ENCODE results near the gene DLG4. TPM values are rescaled to one million over a fixed set of nuclear protein-coding genes. Genes with fewer than 3 reads are reported as not detected.

DLG4 gene
- total RNA-seq, 3 donors from 2014 or later (not counting 1 experiment from before 2014, with no cell fraction given), result 6.7 to 11.2 (median 8.6) TPM

GRCh38 chr17:7219229-7219811 is 316 bp downstream of the DLG4 start:
- Histone ChIP-seq H3K36me3 (ENCODE audit: control insufficient read depth, insufficient read depth, low read length) (peaks cover 22% of the 10 kb centered on the region), H3K9me3 (ENCODE audit: control insufficient read depth, insufficient read depth, low read length) (no peaks in the 10 kb centered on the region), H3K27me3 (ENCODE audit: control insufficient read depth, insufficient read depth, low read length) (no peaks in the 10 kb centered on the region), H3K4me3 (ENCODE audit: low read length) (peak overlapping the region; percentile 77), H3K4me1 (ENCODE audit: control insufficient read depth, insufficient read depth, low read length) (peaks cover 46% of the 10 kb centered on the region), H3K27ac (ENCODE audit: low read length) (peak overlapping the region; percentile 65)
- ATAC-seq (no peak), DNase-seq (no peak)
- H3K4me1 Mint-ChIP-seq, result peaks cover 25 to 56% of the 10 kb centered on the region in 2 donors
- H3K4me3 Mint-ChIP-seq, result peak overlapping the region; percentile 98
- peak overlapping the region; percentile 94 to 98 for H3K27ac Mint-ChIP-seq
- intact Hi-C loops (cut with micrococcal nuclease), result loop anchor here (5.0 to 10.0 kb wide), 2 partner anchors 33 to 465 kb away; partner anchors contain the start of genes CTDNEP1, ELP5, TP53 and WRAP53
- no peak for TF ChIP-seq CTCF (IDR thresholded peaks at IDR 0.05)
- 18% methylated on average over 12 of the region's 12 CpGs for WGBS (ENCODE audit: insufficient coverage)
- peaks cover 0 to 7% of the 10 kb centered on the region in 2 donors for H3K27me3 Mint-ChIP-seq (ENCODE audit: low read depth in 2 of 2)
- H3K9me3 Mint-ChIP-seq, result no peaks in the 10 kb centered on the region
- no peaks in the 10 kb centered on the region for H3K36me3 Mint-ChIP-seq

- H3K27ac ChIP-seq (ENCODE audit: low read length), result peak overlapping the region; percentile 65
- DNase-seq, result no peak
These were observed 878 bp downstream of the DLG4 start for GRCh38 chr17:7218758-7219157.

GRCh38 chr17:7218166-7218565 is 1.5 kb downstream of the DLG4 start:
- no peak for TF ChIP-seq CTCF (IDR thresholded peaks at IDR 0.05)
- H3K27me3 ChIP-seq (ENCODE audit: control insufficient read depth, insufficient read depth, low read length), result no peaks in the 10 kb centered on the region
- H3K27ac ChIP-seq (ENCODE audit: low read length), result no peak overlapping the region
- 73% methylated on average over 6 of the region's 6 CpGs for WGBS (ENCODE audit: insufficient coverage)
- DNase-seq, result no peak
- peaks cover 0 to 14% of the 10 kb centered on the region in 2 donors for H3K27me3 Mint-ChIP-seq (ENCODE audit: low read depth in 2 of 2)
- H3K4me1 Mint-ChIP-seq, result peaks cover 34 to 67% of the 10 kb centered on the region in 2 donors
- H3K4me1 ChIP-seq (ENCODE audit: control insufficient read depth, insufficient read depth, low read length), result peaks cover 55% of the 10 kb centered on the region
- H3K4me3 Mint-ChIP-seq, result no peak overlapping the region
- ATAC-seq, result no peak
- H3K36me3 ChIP-seq (ENCODE audit: control insufficient read depth, insufficient read depth, low read length), result peaks cover 11% of the 10 kb centered on the region
- H3K9me3 ChIP-seq (ENCODE audit: control insufficient read depth, insufficient read depth, low read length), result no peaks in the 10 kb centered on the region
- intact Hi-C loops (cut with micrococcal nuclease), result loop anchor here (5.0 to 10.0 kb wide), 2 partner anchors 34 to 467 kb away; partner anchors contain the start of genes CTDNEP1, ELP5, TP53 and WRAP53
- H3K36me3 Mint-ChIP-seq, result no peaks in the 10 kb centered on the region
- no peaks in the 10 kb centered on the region for H3K9me3 Mint-ChIP-seq
- H3K4me3 ChIP-seq (ENCODE audit: low read length), result no peak overlapping the region
- peak overlapping the region in 1 of 2 donors; percentile 98 for H3K27ac Mint-ChIP-seq

More at GRCh38 chr17:7218758-7219157, 878 bp downstream of the DLG4 start:
- peaks cover 51% of the 10 kb centered on the region for H3K4me1 ChIP-seq (ENCODE audit: control insufficient read depth, insufficient read depth, low read length)
- no peaks in the 10 kb centered on the region for H3K27me3 ChIP-seq (ENCODE audit: control insufficient read depth, insufficient read depth, low read length)
- peaks cover 0 to 9% of the 10 kb centered on the region in 2 donors for H3K27me3 Mint-ChIP-seq (ENCODE audit: low read depth in 2 of 2)
- intact Hi-C loops (cut with micrococcal nuclease), result loop anchor here (5.0 to 10.0 kb wide), 2 partner anchors 34 to 466 kb away; partner anchors contain the start of genes CTDNEP1, ELP5, TP53 and WRAP53
- H3K36me3 ChIP-seq (ENCODE audit: control insufficient read depth, insufficient read depth, low read length), result peaks cover 17% of the 10 kb centered on the region
- H3K36me3 Mint-ChIP-seq, result no peaks in the 10 kb centered on the region
- peaks cover 30 to 61% of the 10 kb centered on the region in 2 donors for H3K4me1 Mint-ChIP-seq
- TF ChIP-seq CTCF (IDR thresholded peaks at IDR 0.05), result no peak
- no peak for ATAC-seq
- WGBS (ENCODE audit: insufficient coverage), result 80% methylated on average over 6 of the region's 6 CpGs
- H3K9me3 ChIP-seq (ENCODE audit: control insufficient read depth, insufficient read depth, low read length), result no peaks in the 10 kb centered on the region
- H3K4me3 Mint-ChIP-seq, result peak overlapping the region; percentile 98
- peak overlapping the region; percentile 94 to 98 for H3K27ac Mint-ChIP-seq
- H3K9me3 Mint-ChIP-seq, result no peaks in the 10 kb centered on the region
- H3K4me3 ChIP-seq (ENCODE audit: low read length), result no peak overlapping the region

Measured in natural killer cell (primary cell).